ENCODE data around the gene PRKN. TPM values are rescaled to one million over a fixed set of nuclear protein-coding genes. Genes with fewer than 3 reads are reported as not detected.

The PRKN gene
- total RNA-seq, 1 experiment from 2014 or later, result 0.34 TPM

GRCh38 chr6:162389343-162390085 lies 338.1 kb downstream of the PRKN start:
- DNase-seq, result no peak
- no peak for TF ChIP-seq CTCF (IDR thresholded peaks at IDR 0.05; ENCODE audit: insufficient read depth in 1 of 2, low read depth in 1 of 2, low read length in 1 of 2, severe bottlenecking in 1 of 2, unreplicated experiment in 1 of 2)
- Mint-ChIP-seq H3K27ac (ENCODE audit: unreplicated experiment) (no peak overlapping the region), H3K36me3 (ENCODE audit: insufficient read depth, unreplicated experiment) (no peaks in the 10 kb centered on the region), H3K9me3 (ENCODE audit: unreplicated experiment) (no peaks in the 10 kb centered on the region), H3K27me3 (ENCODE audit: insufficient read depth, unreplicated experiment) (no peaks in the 10 kb centered on the region), H3K4me1 (ENCODE audit: low read depth, unreplicated experiment) (no peaks in the 10 kb centered on the region), H3K4me3 (ENCODE audit: unreplicated experiment) (no peak overlapping the region)
- H3K27me3 ChIP-seq (replicated peaks; ENCODE audit: control insufficient read depth, insufficient read depth, low read length), result no peaks in the 10 kb centered on the region
- H3K4me3 ChIP-seq (ENCODE audit: low read depth, low read length), result no peak overlapping the region
- no peaks in the 10 kb centered on the region for H3K36me3 ChIP-seq (ENCODE audit: control insufficient read depth, insufficient read depth, low read length)
- POLR2A ChIA-PET, result no interaction called here
- H3K4me1 ChIP-seq, result no peaks in the 10 kb centered on the region
- no TSS peak for BruUV-seq (replicated peaks)
- intact Hi-C loops (cut with micrococcal nuclease; ENCODE audit: unreplicated experiment), result no loop called here
- H3K9me3 ChIP-seq, result no peaks in the 10 kb centered on the region
- CTCF ChIA-PET, result no interaction called here

- CTCF ChIA-PET, result no interaction called here
- Mint-ChIP-seq H3K9me3 (ENCODE audit: unreplicated experiment) (no peaks in the 10 kb centered on the region), H3K27ac (ENCODE audit: unreplicated experiment) (no peak overlapping the region), H3K4me3 (ENCODE audit: unreplicated experiment) (no peak overlapping the region), H3K36me3 (ENCODE audit: insufficient read depth, unreplicated experiment) (no peaks in the 10 kb centered on the region), H3K4me1 (ENCODE audit: low read depth, unreplicated experiment) (no peaks in the 10 kb centered on the region), H3K27me3 (ENCODE audit: insufficient read depth, unreplicated experiment) (no peaks in the 10 kb centered on the region)
- H3K4me1 ChIP-seq, result no peaks in the 10 kb centered on the region
- DNase-seq, result no peak
- no peaks in the 10 kb centered on the region for H3K27me3 ChIP-seq (replicated peaks; ENCODE audit: control insufficient read depth, insufficient read depth, low read length)
- POLR2A ChIA-PET, result no interaction called here
- BruUV-seq (replicated peaks), result no TSS peak
- no peaks in the 10 kb centered on the region for H3K36me3 ChIP-seq (ENCODE audit: control insufficient read depth, insufficient read depth, low read length)
- TF ChIP-seq CTCF (IDR thresholded peaks at IDR 0.05; ENCODE audit: insufficient read depth in 1 of 2, low read depth in 1 of 2, low read length in 1 of 2, severe bottlenecking in 1 of 2, unreplicated experiment in 1 of 2), result no peak
- intact Hi-C loops (cut with micrococcal nuclease; ENCODE audit: unreplicated experiment), result no loop called here
- H3K9me3 ChIP-seq, result no peaks in the 10 kb centered on the region
- no peak overlapping the region for H3K4me3 ChIP-seq (ENCODE audit: low read depth, low read length)
Observed at GRCh38 chr6:162388383-162388777, 339.2 kb downstream of the PRKN start.

DNA sequence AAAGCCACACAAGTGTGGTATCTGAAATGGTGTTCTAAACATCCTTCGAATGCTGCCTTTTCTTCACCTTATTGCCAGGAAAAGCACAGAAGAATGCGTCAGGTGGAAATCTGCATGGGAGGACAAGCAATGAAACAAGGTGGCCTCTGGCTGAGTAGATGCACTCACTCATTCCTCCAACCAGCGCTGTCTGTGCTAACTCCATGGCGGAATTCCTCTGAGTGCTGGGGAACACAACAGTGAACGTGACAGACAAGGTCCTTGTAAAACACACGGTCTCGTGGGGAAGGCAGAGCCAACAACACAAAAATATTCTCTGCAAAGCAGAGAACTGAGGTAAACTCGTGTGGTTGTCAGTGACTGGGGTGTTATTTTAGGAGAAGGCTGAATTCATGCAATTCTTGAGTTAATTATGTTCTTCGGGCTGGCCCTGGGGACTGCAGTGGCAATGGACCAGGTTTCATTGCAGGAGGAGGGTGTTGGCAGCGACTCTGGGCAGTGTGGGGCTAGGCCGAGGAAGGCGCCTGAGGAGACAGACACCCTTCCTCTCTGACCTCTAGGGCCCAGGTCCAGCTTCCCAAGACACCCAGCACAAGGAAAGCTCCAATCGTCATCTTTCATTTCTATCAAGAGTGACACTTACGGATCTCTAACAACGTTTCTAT lies 339.7 kb downstream of the PRKN start:
- Histone ChIP-seq H3K4me1 (no peaks in the 10 kb centered on the region), H3K4me3 (ENCODE audit: low read depth, low read length) (no peak overlapping the region), H3K27me3 (replicated peaks; ENCODE audit: control insufficient read depth, insufficient read depth, low read length) (no peaks in the 10 kb centered on the region), H3K9me3 (no peaks in the 10 kb centered on the region), H3K36me3 (ENCODE audit: control insufficient read depth, insufficient read depth, low read length) (no peaks in the 10 kb centered on the region)
- Mint-ChIP-seq H3K27me3 (ENCODE audit: insufficient read depth, unreplicated experiment) (peaks cover 2% of the 10 kb centered on the region), H3K27ac (ENCODE audit: unreplicated experiment) (no peak overlapping the region), H3K36me3 (ENCODE audit: insufficient read depth, unreplicated experiment) (no peaks in the 10 kb centered on the region), H3K4me1 (ENCODE audit: low read depth, unreplicated experiment) (no peaks in the 10 kb centered on the region), H3K4me3 (ENCODE audit: unreplicated experiment) (no peak overlapping the region), H3K9me3 (ENCODE audit: unreplicated experiment) (no peaks in the 10 kb centered on the region)
- no peak for TF ChIP-seq CTCF (IDR thresholded peaks at IDR 0.05; ENCODE audit: insufficient read depth in 1 of 2, low read depth in 1 of 2, low read length in 1 of 2, severe bottlenecking in 1 of 2, unreplicated experiment in 1 of 2)
- intact Hi-C loops (cut with micrococcal nuclease; ENCODE audit: unreplicated experiment), result no loop called here
- no peak for DNase-seq
- ChIA-PET POLR2A (no interaction called here), CTCF (no interaction called here)
- BruUV-seq (replicated peaks), result no TSS peak
